ENCODE measurements around the gene DECR2.
"Not testable (repeated sequence)": the region's sequence is repeated elsewhere in the genome, so short reads cannot be mapped to it uniquely, and the experiment has no call there.

Gene DECR2

DNA sequence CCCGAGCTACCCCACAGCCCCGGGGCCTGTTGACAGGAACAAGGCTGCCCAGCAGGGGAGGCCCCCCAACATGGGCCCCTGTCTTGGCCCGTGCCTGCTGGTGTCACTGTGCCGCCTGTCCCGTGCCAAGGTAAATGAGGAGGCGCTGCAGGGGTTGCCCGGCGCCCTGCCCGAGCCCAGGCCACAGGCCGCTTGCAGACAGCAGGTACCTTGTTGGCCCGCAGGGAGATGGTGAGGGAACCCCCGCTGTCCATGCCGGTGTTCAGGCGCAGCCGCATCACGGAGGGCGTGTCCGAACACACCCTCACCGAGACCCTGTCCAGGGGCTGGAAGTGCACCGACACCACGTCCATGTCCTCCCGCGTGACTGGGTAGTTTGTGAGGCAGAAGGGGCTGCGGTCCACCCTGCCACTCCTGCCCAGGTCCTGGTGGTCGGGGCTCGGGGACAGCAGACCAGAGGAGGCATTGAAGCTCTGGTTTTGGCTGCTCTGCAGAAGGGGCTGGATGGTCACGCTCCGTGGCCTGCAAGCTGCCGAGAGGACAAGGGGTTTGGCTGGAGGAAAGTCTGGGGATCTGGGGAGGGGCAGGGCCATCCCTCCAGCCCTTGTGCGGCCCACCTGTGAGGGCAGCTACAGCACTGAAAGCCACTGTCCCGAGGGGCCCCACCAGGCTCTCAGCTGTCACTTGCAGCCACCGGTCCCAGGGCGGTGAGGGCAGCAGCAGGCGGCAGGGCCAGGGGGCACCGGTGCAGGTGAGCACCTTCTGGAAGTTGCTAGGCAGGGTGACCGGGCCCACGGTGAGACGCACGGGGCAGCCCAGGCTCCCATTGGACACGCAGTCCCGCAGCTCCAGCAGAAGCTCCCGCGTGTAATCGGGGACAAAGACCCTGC, 25.5 kb upstream of the DECR2 start:
- TF ChIP-seq, protein P1, sequence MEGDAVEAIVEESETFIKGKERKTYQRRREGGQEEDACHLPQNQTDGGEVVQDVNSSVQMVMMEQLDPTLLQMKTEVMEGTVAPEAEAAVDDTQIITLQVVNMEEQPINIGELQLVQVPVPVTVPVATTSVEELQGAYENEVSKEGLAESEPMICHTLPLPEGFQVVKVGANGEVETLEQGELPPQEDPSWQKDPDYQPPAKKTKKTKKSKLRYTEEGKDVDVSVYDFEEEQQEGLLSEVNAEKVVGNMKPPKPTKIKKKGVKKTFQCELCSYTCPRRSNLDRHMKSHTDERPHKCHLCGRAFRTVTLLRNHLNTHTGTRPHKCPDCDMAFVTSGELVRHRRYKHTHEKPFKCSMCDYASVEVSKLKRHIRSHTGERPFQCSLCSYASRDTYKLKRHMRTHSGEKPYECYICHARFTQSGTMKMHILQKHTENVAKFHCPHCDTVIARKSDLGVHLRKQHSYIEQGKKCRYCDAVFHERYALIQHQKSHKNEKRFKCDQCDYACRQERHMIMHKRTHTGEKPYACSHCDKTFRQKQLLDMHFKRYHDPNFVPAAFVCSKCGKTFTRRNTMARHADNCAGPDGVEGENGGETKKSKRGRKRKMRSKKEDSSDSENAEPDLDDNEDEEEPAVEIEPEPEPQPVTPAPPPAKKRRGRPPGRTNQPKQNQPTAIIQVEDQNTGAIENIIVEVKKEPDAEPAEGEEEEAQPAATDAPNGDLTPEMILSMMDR (IDR thresholded peaks at IDR 0.05; ENCODE audit: borderline replicate concordance, control extremely low read depth, extremely low read depth, insufficient read depth, missing control alignments): no peak
- in situ Hi-C loops (cut with MboI; ENCODE audit: low sequenced_read_pairs, unreplicated experiment): no loop called here
- DNase-seq (ENCODE audit: low spot score): no peak

- in situ Hi-C loops (cut with MboI; ENCODE audit: low sequenced_read_pairs, unreplicated experiment): no loop called here
- DNase-seq (ENCODE audit: low spot score): no peak
- TF ChIP-seq, protein P1 (IDR thresholded peaks at IDR 0.05; ENCODE audit: borderline replicate concordance, control extremely low read depth, extremely low read depth, insufficient read depth, missing control alignments): no peak
These were observed 24.8 kb upstream of the DECR2 start for GRCh38 chr16:376817-377418.

- in situ Hi-C loops (cut with MboI; ENCODE audit: low sequenced_read_pairs, unreplicated experiment): no loop called here
- DNase-seq (ENCODE audit: low spot score): no peak
These were observed 24.2 kb upstream of the DECR2 start for GRCh38 chr16:377419-377951.

GRCh38 chr16:378113-378820, 23.4 kb upstream of the DECR2 start:
- in situ Hi-C loops (cut with MboI; ENCODE audit: low sequenced_read_pairs, unreplicated experiment); DNase-seq (ENCODE audit: low spot score): not testable (repeated sequence)

More at GRCh38 chr16:377419-377951, 24.2 kb upstream of the DECR2 start:
- TF ChIP-seq, protein P1 (IDR thresholded peaks at IDR 0.05; ENCODE audit: borderline replicate concordance, control extremely low read depth, extremely low read depth, insufficient read depth, missing control alignments): no peak

DNA sequence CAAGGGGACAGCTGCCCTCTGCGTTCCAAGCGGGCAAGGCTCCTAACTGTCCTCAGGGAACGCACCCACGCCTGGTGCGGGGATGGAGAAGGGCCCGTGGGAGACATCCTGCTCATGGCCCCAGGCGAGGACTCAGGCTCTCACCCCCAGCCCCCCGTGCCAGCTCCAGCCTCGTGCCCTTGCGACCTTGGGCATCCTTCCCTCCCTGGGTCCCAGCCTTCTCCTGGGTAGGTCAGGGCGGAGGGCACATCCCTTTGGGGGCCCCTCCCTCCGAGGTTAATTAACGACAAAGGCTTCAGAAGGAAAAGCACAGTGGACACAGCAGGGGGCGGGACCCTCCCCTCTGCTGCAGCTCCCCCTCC, 22.9 kb upstream of the DECR2 start:
- TF ChIP-seq, protein P1 (IDR thresholded peaks at IDR 0.05; ENCODE audit: borderline replicate concordance, control extremely low read depth, extremely low read depth, insufficient read depth, missing control alignments): no peak
- DNase-seq (ENCODE audit: low spot score): no peak
- in situ Hi-C loops (cut with MboI; ENCODE audit: low sequenced_read_pairs, unreplicated experiment): no loop called here

DNA sequence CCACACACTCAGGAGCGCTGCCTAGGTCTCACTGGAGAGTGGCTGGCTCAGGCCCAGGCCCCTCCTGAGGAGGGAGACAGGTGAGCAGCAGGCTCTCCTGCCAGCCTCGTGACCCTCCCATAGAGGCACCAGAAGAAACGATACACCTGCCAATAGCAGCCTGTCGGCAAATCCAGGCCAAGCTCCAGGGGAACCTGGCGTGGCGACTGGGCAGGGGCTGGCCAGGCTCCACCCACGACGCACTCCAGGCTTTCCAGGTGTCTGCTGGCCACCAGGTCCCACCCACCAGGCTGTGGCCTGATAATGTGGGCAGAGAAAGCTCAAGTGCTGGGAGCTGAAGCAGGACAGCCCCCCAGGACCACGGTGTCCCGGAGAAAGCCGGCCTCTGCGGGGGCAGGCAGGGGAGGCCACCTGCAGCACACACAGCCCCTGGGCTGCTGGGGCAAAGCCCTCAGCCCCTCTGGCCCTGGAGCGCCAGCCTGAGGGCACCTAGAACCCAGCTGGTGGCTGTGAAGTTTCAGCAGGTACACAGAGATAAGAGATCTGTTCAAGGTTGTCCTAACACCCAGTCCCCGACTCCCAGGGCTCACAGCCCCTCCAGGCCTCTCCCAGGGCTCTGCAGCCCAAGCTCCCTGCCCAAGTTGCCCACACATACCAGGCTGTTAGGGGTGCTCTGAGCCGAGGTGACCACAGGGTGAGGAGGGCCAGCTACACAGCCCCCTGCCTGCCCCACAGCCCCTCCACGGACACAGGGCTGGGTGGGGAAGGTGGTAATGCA, 22.3 kb upstream of the DECR2 start:
- in situ Hi-C loops (cut with MboI; ENCODE audit: low sequenced_read_pairs, unreplicated experiment): no loop called here
- DNase-seq (ENCODE audit: low spot score): no peak
- TF ChIP-seq, protein P1 (IDR thresholded peaks at IDR 0.05; ENCODE audit: borderline replicate concordance, control extremely low read depth, extremely low read depth, insufficient read depth, missing control alignments): no peak
